OCI-LY3 (cell line): Measurements from ENCODE around the gene SLC16A5.
"Not testable (repeated sequence)": the region's sequence is repeated elsewhere in the genome, so short reads cannot be mapped to it uniquely, and the experiment has no call there.

Experiments
- H2AFZ ChIP-seq: fragments of 200-600, 300-600 bp; shearing (Covaris generic); 2 replicates; pipeline ENCODE4 v1.6.0; 2014; ENCODE audit warnings: antibody characterized with exemption, low read depth, low read length
- H3K27ac ChIP-seq: fragments of 200-600, 300-600 bp; sonication (generic); 2 replicates; pipeline ENCODE4 v1.5.1; 2014; ENCODE audit warnings: mild to moderate bottlenecking, low read length, moderate library complexity, mixed read lengths
- H3K27me3 ChIP-seq: fragments of 200-600, 300-600 bp; sonication (generic); 2 replicates; pipeline ENCODE4 v1.6.1; 2014; ENCODE audit warnings: low read depth, low read length, mixed read lengths
- H3K36me3 ChIP-seq: fragments of 200-600, 300-600 bp; sonication (generic); replicated peaks from 2 replicates; pipeline ENCODE3; 2014; ENCODE audit warnings: low read depth, low read length, mixed read lengths
- H3K4me1 ChIP-seq: fragments of 300-600, 200-600 bp; sonication (generic); 2 replicates; pipeline ENCODE4 v1.6.1; 2014; ENCODE audit warnings: low read length, mixed read lengths
- H3K4me2 ChIP-seq: fragments of 200-600, 300-600 bp; sonication (generic); 2 replicates; pipeline ENCODE4 v1.6.1; 2014; ENCODE audit warnings: low read length, mixed read lengths
- H3K4me3 ChIP-seq: fragments of 300-600, 200-600 bp; sonication (generic); 2 replicates; pipeline ENCODE4 v1.5.1; 2014; ENCODE audit warnings: antibody characterized with exemption, mild to moderate bottlenecking, low read length, moderate library complexity
- H3K79me2 ChIP-seq: fragments of 300-600, 200-600 bp; shearing (Covaris generic); 2 replicates; pipeline ENCODE4 v1.6.1; 2014; ENCODE audit warnings: mild to moderate bottlenecking, low read length, mixed read lengths
- H3K9ac ChIP-seq: fragments of 300-600, 200-600 bp; shearing (Covaris generic); 2 replicates; pipeline ENCODE4 v1.6.0; 2014; ENCODE audit warnings: mild to moderate bottlenecking, low read length, moderate library complexity
- H3K9me3 ChIP-seq: fragments of 200-600, 300-600 bp; shearing (Covaris generic); 2 replicates; pipeline ENCODE4 v1.6.1; 2014; ENCODE audit warnings: low read length, mixed read lengths; ENCODE audit not compliant: insufficient read depth
- H4K20me1 ChIP-seq: fragments of 200-600, 300-600 bp; sonication (generic); 2 replicates; pipeline ENCODE4 v1.6.1; 2016; ENCODE audit warnings: low read length, mixed read lengths; ENCODE audit not compliant: insufficient read depth
- CTCF ChIP-seq: fragments of 200-600, 300-600 bp; sonication (generic); IDR thresholded peaks from 2 replicates; pipeline ENCODE4 v1.5.1; 2014; ENCODE audit warnings: antibody characterized with exemption, low read length, low read depth
- EZH2phosphoT487 ChIP-seq: fragments of 200-600 bp; shearing (Covaris generic); IDR thresholded peaks from 2 replicates; pipeline ENCODE4 v1.6.1; 2018; ENCODE audit warnings: antibody characterized with exemption, mixed run types, low read depth

Gene SLC16A5

GRCh38 chr17:75087558-75088453 lies at the start of gene SLC16A5:
Gene SLC16A5, plus strand, starts transcription at chr17:75087954. Its CDS starts 5,683 bp downstream, at chr17:75093637.
- Histone ChIP-seq H3K9ac (peak within 1 kb of the TSS; percentile 71), H2AFZ (peak within 1 kb of the TSS; percentile 89), H4K20me1 (no peaks in the 10 kb centered on the region), H3K4me1 (peaks cover 11% of the 10 kb centered on the region; the same call in 1 of the 2 replicates), H3K4me2 (peak within 1 kb of the TSS; percentile 88), H3K9me3 (no peaks in the 10 kb centered on the region), H3K27me3 (no peaks in the 10 kb centered on the region), H3K27ac (no peak within 1 kb of the TSS), H3K36me3 (no peaks in the 10 kb centered on the region), H3K79me2 (no peaks in the 10 kb centered on the region), H3K4me3 (peak within 1 kb of the TSS; percentile 83)
- no peak for TF ChIP-seq EZH2phosphoT487
- no peak for TF ChIP-seq CTCF

- no peaks in the 10 kb centered on the region for H3K79me2 ChIP-seq
- no peak overlapping the region for H3K4me3 ChIP-seq
- peaks cover 16% of the 10 kb centered on the region for H3K36me3 ChIP-seq
- no peaks in the 10 kb centered on the region for H3K27me3 ChIP-seq
- H3K9ac ChIP-seq, result no peak overlapping the region
- no peak for TF ChIP-seq CTCF
- no peak for TF ChIP-seq EZH2phosphoT487
- peaks cover 3% of the 10 kb centered on the region; the same call in 1 of the 2 replicates for H3K4me1 ChIP-seq
- H4K20me1 ChIP-seq, result no peaks in the 10 kb centered on the region
- no peak overlapping the region for H2AFZ ChIP-seq
- no peak overlapping the region for H3K4me2 ChIP-seq
- no peak overlapping the region for H3K27ac ChIP-seq
- H3K9me3 ChIP-seq, result no peaks in the 10 kb centered on the region
Observed at GRCh38 chr17:75039238-75039637, 48.5 kb upstream of the SLC16A5 start.

GRCh38 chr17:75041656-75042280 lies 46.0 kb upstream of the SLC16A5 start:
- H3K4me2 ChIP-seq, result no peak overlapping the region
- H3K9me3 ChIP-seq, result no peaks in the 10 kb centered on the region
- H3K4me3 ChIP-seq, result no peak overlapping the region
- TF ChIP-seq CTCF (no peak), EZH2phosphoT487 (no peak)
- H3K79me2 ChIP-seq, result peaks cover 9% of the 10 kb centered on the region
- H3K27me3 ChIP-seq, result no peaks in the 10 kb centered on the region
- H4K20me1 ChIP-seq, result no peaks in the 10 kb centered on the region
- H3K27ac ChIP-seq, result no peak overlapping the region
- peaks cover 16% of the 10 kb centered on the region for H3K36me3 ChIP-seq
- H3K4me1 ChIP-seq, result peaks cover 4% of the 10 kb centered on the region; the same call in 1 of the 2 replicates
- H3K9ac ChIP-seq, result no peak overlapping the region
- no peak overlapping the region for H2AFZ ChIP-seq

- peaks cover 17% of the 10 kb centered on the region for H3K79me2 ChIP-seq
- H3K27ac ChIP-seq, H4K20me1 ChIP-seq, H3K9me3 ChIP-seq, H2AFZ ChIP-seq, H3K9ac ChIP-seq, H3K4me2 ChIP-seq, H3K27me3 ChIP-seq, H3K4me3 ChIP-seq: not testable (repeated sequence)
- peaks cover 14% of the 10 kb centered on the region for H3K4me1 ChIP-seq
- H3K36me3 ChIP-seq, result peaks cover 13% of the 10 kb centered on the region
Observed at GRCh38 chr17:75043789-75044188, 44.0 kb upstream of the SLC16A5 start.
